ENCODE data around the gene MYOM1. TPM values are rescaled to one million over a fixed set of nuclear protein-coding genes. Genes with fewer than 3 reads are reported as not detected.

MYOM1 gene
- total and polyA plus RNA-seq, 12 donors = 94.4 to 1,558 (median 870) TPM

- Histone ChIP-seq H3K36me3 (peaks cover 0 to 15% (median 0%) of the 10 kb centered on the region in 9 donors), H3K4me1 (peaks cover 0 to 61% (median 44%) of the 10 kb centered on the region in 9 donors), H3K9me3 (no peaks in the 10 kb centered on the region), H3K27me3 (no peaks in the 10 kb centered on the region), H3K4me3 (peak overlapping the region; percentile 27 to 95 (median 90)), H3K27ac (peak overlapping the region; percentile 98 to 100 (median 99))
- TF ChIP-seq CTCF (IDR thresholded peaks at IDR 0.05) = no peak
- peak; percentile 26 to 59 for DNase-seq
- peak; percentile 9 to 55 (median 21) for ATAC-seq
- intact Hi-C loops (cut with DNase I) = loop anchor here (1.0 to 10.0 kb wide), 18 partner anchors 28 to 314 kb away; partner anchors contain the start of genes LPIN2 (in 3 of the 10) and MYOM1 (in 2 of the 10)
- 1 to 2% methylated on average over 23 of the region's 23 CpGs for WGBS, 2 donors
Observed at GRCh38 chr18:3246635-3247239, 27.0 kb upstream of the MYOM1 start.

GRCh38 chr18:3245853-3246634, 26.3 kb upstream of the MYOM1 start:
- H3K36me3 ChIP-seq = peaks cover 0 to 15% (median 0%) of the 10 kb centered on the region in 9 donors
- H3K4me3 ChIP-seq = peak overlapping the region; percentile 27 to 95 (median 90)
- H3K9me3 ChIP-seq = peaks cover 0 to 4% (median 0%) of the 10 kb centered on the region in 11 donors
- peak; percentile 60 to 85 (median 76) for ATAC-seq
- DNase-seq = peak; percentile 88 to 90
- H3K4me1 ChIP-seq = peaks cover 0 to 54% (median 37%) of the 10 kb centered on the region in 9 donors
- peak overlapping the region; percentile 98 to 100 (median 99) for H3K27ac ChIP-seq
- TF ChIP-seq CTCF (IDR thresholded peaks at IDR 0.05) = peak; percentile 90 to 98 (median 96)
- intact Hi-C loops (cut with DNase I) = loop anchor here (1.0 to 10.0 kb wide), 17 partner anchors 27 to 314 kb away; partner anchors contain the start of genes LPIN2 (in 2 of the 10) and MYOM1 (in 2 of the 10)
- 1 to 2% methylated on average over 29 of the region's 29 CpGs for whole genome bisulfite sequencing, 2 donors
- no peaks in the 10 kb centered on the region for H3K27me3 ChIP-seq

- Histone ChIP-seq H3K27me3 (no peaks in the 10 kb centered on the region), H3K9me3 (peaks cover 0 to 4% (median 0%) of the 10 kb centered on the region in 11 donors), H3K4me1 (peaks cover 0 to 46% (median 28%) of the 10 kb centered on the region in 9 donors), H3K36me3 (peaks cover 0 to 12% (median 0%) of the 10 kb centered on the region in 9 donors), H3K4me3 (peak overlapping the region in 8 of 10 donors; percentile 81 to 95 (median 90)), H3K27ac (peak overlapping the region in 5 of 10 donors; percentile 99 to 100 (median 100))
- TF ChIP-seq CTCF (IDR thresholded peaks at IDR 0.05) = no peak
- DNase-seq (no peak), ATAC-seq (no peak)
- intact Hi-C loops (cut with DNase I) = loop anchor here (5.0 to 10.0 kb wide), 11 partner anchors 48 to 313 kb away; partner anchors contain the start of gene LPIN2 (in 1 of the 10)
- 47 to 76% methylated on average over 1 of the region's 1 CpG for WGBS, 2 donors
Observed at GRCh38 chr18:3245185-3245564, 25.4 kb upstream of the MYOM1 start.

GRCh38 chr18:3238742-3239141, 19.0 kb upstream of the MYOM1 start:
- no peak for ATAC-seq
- 86% methylated on average over 2 of the region's 2 CpGs for WGBS, 2 donors
- Histone ChIP-seq H3K36me3 (no peaks in the 10 kb centered on the region), H3K27me3 (no peaks in the 10 kb centered on the region), H3K4me3 (no peak overlapping the region), H3K27ac (no peak overlapping the region), H3K4me1 (peaks cover 0 to 12% (median 0%) of the 10 kb centered on the region in 9 donors), H3K9me3 (peaks cover 0 to 4% (median 0%) of the 10 kb centered on the region in 11 donors)
- TF ChIP-seq CTCF (IDR thresholded peaks at IDR 0.05) = no peak
- intact Hi-C loops (cut with DNase I) = loop anchor here in 3 of 10 donors (5.0 to 10.0 kb wide), 3 partner anchors 54 to 311 kb away; no protein-coding TSS in a partner anchor
- no peak for DNase-seq
